ENCODE measurements around the gene ZFP42.

GRCh38 chr4:187983746-187984145 lies 11.8 kb upstream of the ZFP42 start:
- TF ChIP-seq CTCF (IDR thresholded peaks at IDR 0.05; ENCODE audit: control extremely low read depth in 1 of 3, insufficient read depth in 1 of 3, low read depth in 1 of 3, low read length in 3 of 3) (no peak), USF2 (IDR thresholded peaks at IDR 0.05; ENCODE audit: low read length) (no peak), SIN3A (conservative IDR thresholded peaks at IDR 0.05 in 1 of 2, IDR thresholded peaks at IDR 0.05 in 1 of 2; ENCODE audit: low read depth in 1 of 2, low read length in 2 of 2) (no peak), SAP30 (IDR thresholded peaks at IDR 0.05; ENCODE audit: insufficient read depth, insufficient replicate concordance, low read length) (no peak), EZH2 (IDR thresholded peaks at IDR 0.05; ENCODE audit: low read depth, low read length, severe bottlenecking) (no peak), BRCA1 (IDR thresholded peaks at IDR 0.05; ENCODE audit: low read depth, low read length) (no peak), MAFK (IDR thresholded peaks at IDR 0.05; ENCODE audit: low read depth, low read length) (no peak), EGR1 (IDR thresholded peaks at IDR 0.05; ENCODE audit: borderline replicate concordance, low read depth, low read length) (no peak), POLR2A (IDR thresholded peaks at IDR 0.05; ENCODE audit: control extremely low read depth in 1 of 2, low read depth in 2 of 2, low read length in 2 of 2) (no peak), RNF2 (IDR thresholded peaks at IDR 0.05; ENCODE audit: borderline replicate concordance, low read depth, low read length, missing control alignments, poor library complexity, severe bottlenecking) (no peak)
